AG04449 (cell line): Measurements from ENCODE around the gene CHST14.

Source experiments
- CTCF ChIA-PET: fragments of 350-600 bp; formaldehyde crosslinking; extraction: SDS; loops from one replicate; lab custom pipeline; 2021; ENCODE audit warnings: antibody characterized with exemption; lab: Yijun Ruan, JAX
- POLR2A ChIA-PET: fragments of 400-600, 350-600 bp; formaldehyde crosslinking; extraction: SDS; loops from one replicate; lab custom pipeline; 2020; ENCODE audit warnings: antibody characterized with exemption, inconsistent platforms; lab: Yijun Ruan, JAX
- DNase-seq: peaks from one replicate; pipeline ENCODE4 v3.0.0-alpha.2; 2010; ENCODE audit warnings: low read depth, low spot score
- H3K4me3 ChIP-seq: 2 replicates; pipeline ENCODE4 v1.5.1; 2011; ENCODE audit warnings: low read depth, mild to moderate bottlenecking, control low read depth, low read length
- CTCF ChIP-seq: IDR thresholded peaks from one replicate; pipeline ENCODE4 v1.5.1; 2011; ENCODE audit warnings: mild to moderate bottlenecking, moderate library complexity, low read length, control low read depth, inconsistent platforms; ENCODE audit not compliant: insufficient read depth; ENCODE audit errors: missing control alignments

The CHST14 gene

GRCh38 chr15:40477642-40478327, 7.0 kb downstream of the CHST14 start:
- TF ChIP-seq CTCF = no peak
- no peak overlapping the region for H3K4me3 ChIP-seq
- POLR2A ChIA-PET = no interaction called here
- CTCF ChIA-PET = no interaction called here
- no peak for DNase-seq

GRCh38 chr15:40479024-40479423, 8.2 kb downstream of the CHST14 start:
- CTCF ChIA-PET = interaction anchor here (0.7 to 1.3 kb wide), 3 partner anchors 22 to 113 kb away, joined by 3 read pairs; no protein-coding TSS in a partner anchor
- POLR2A ChIA-PET = no interaction called here
- H3K4me3 ChIP-seq = no peak overlapping the region
- no peak for DNase-seq
- no peak for TF ChIP-seq CTCF

GRCh38 chr15:40481341-40482074, 10.7 kb downstream of the CHST14 start:
- TF ChIP-seq CTCF = no peak
- ChIA-PET CTCF (interaction anchor here (1.2 kb wide), 1 partner anchor 11 kb away, joined by 3 read pairs; no protein-coding TSS in a partner anchor), POLR2A (no interaction called here)
- no peak overlapping the region for H3K4me3 ChIP-seq
- DNase-seq = no peak

- no peak for TF ChIP-seq CTCF
- ChIA-PET POLR2A (no interaction called here), CTCF (no interaction called here)
- H3K4me3 ChIP-seq = no peak overlapping the region
- no peak for DNase-seq
Measured at GRCh38 chr15:40483919-40484318, 13.1 kb downstream of the CHST14 start.

GRCh38 chr15:40486066-40486770, 15.4 kb downstream of the CHST14 start:
- H3K4me3 ChIP-seq = no peak overlapping the region
- CTCF ChIA-PET = no interaction called here
- POLR2A ChIA-PET = no interaction called here
- DNase-seq = no peak
- no peak for TF ChIP-seq CTCF
